Trophoblast cell (in vitro differentiated cells and primary cell): ENCODE results near the gene PIGN.

ENCODE experiments used
- DNase-seq, 2 donors: peaks; one replicate each; pipeline ENCODE4 v3.0.0-alpha.2; 2016
- H2AFZ ChIP-seq: 2 replicates; pipeline ENCODE4 v1.6.1; 2013; ENCODE audit warnings: low read length, moderate library complexity, mild to moderate bottlenecking; ENCODE audit not compliant: insufficient read depth, poor library complexity
- H2AK5ac ChIP-seq: 2 replicates; pipeline ENCODE4 v1.6.1; 2013; ENCODE audit warnings: mild to moderate bottlenecking, low read length
- H2BK120ac ChIP-seq: 2 replicates; pipeline ENCODE4 v1.6.1; 2013; ENCODE audit warnings: low read length, mild to moderate bottlenecking, moderate library complexity; ENCODE audit not compliant: insufficient read depth, poor library complexity
- H2BK12ac ChIP-seq: 2 replicates; pipeline ENCODE4 v1.6.1; 2013; ENCODE audit warnings: mild to moderate bottlenecking, low read length, moderate library complexity
- H2BK5ac ChIP-seq: 2 replicates; pipeline ENCODE4 v1.6.1; 2013; ENCODE audit warnings: low read length, low read depth, moderate library complexity, mild to moderate bottlenecking; ENCODE audit not compliant: poor library complexity
- H3K14ac ChIP-seq: 2 replicates; pipeline ENCODE4 v1.6.1; 2013; ENCODE audit warnings: mild to moderate bottlenecking, low read length
- H3K18ac ChIP-seq: 2 replicates; pipeline ENCODE4 v1.6.1; 2013; ENCODE audit warnings: mild to moderate bottlenecking, low read length
- H3K23ac ChIP-seq: 2 replicates; pipeline ENCODE4 v1.6.1; 2013; ENCODE audit warnings: low read length
- H3K27ac ChIP-seq: 2 replicates; pipeline ENCODE4 v1.5.1; 2013; ENCODE audit warnings: low read depth, mild to moderate bottlenecking, inconsistent platforms, low read length, moderate library complexity
- H3K27me3 ChIP-seq: 2 replicates; pipeline ENCODE4 v1.6.1; 2013; ENCODE audit warnings: inconsistent platforms, mild to moderate bottlenecking, low read length, moderate library complexity; ENCODE audit not compliant: insufficient read depth
- H3K36me3 ChIP-seq, 2 experiments: 1 replicate in 1 of 2; 2 replicates in 1 of 2; pipeline ENCODE4 v1.6.1; 2013; ENCODE audit warnings: low read length in 2 of 2, mild to moderate bottlenecking in 2 of 2, moderate library complexity in 1 of 2; ENCODE audit not compliant: insufficient read depth in 2 of 2, control insufficient read depth in 1 of 2
- H3K4ac ChIP-seq: 2 replicates; pipeline ENCODE4 v1.6.1; 2013; ENCODE audit warnings: low read depth, mild to moderate bottlenecking, low read length, moderate library complexity
- H3K4me1 ChIP-seq, 2 experiments: 1 replicate in 1 of 2; 2 replicates in 1 of 2; pipeline ENCODE4 v1.6.1; 2013; ENCODE audit warnings: low read length in 2 of 2, mild to moderate bottlenecking in 2 of 2, moderate library complexity in 1 of 2; ENCODE audit not compliant: insufficient read depth in 2 of 2, control insufficient read depth in 1 of 2
- H3K4me2 ChIP-seq: 2 replicates; pipeline ENCODE4 v1.6.1; 2013; ENCODE audit warnings: inconsistent platforms, mild to moderate bottlenecking, low read length, moderate library complexity
- H3K4me3 ChIP-seq: 2 replicates; pipeline ENCODE4 v1.5.1; 2013; ENCODE audit warnings: mild to moderate bottlenecking, low read depth, low read length, inconsistent platforms
- H3K79me1 ChIP-seq: one replicate; pipeline ENCODE4 v1.6.1; 2013; ENCODE audit warnings: low read length
- H3K79me2 ChIP-seq: 2 replicates; pipeline ENCODE4 v1.6.1; 2013; ENCODE audit warnings: low read length, mild to moderate bottlenecking; ENCODE audit not compliant: control insufficient read depth, insufficient read depth, poor library complexity
- H3K9ac ChIP-seq: 2 replicates; pipeline ENCODE4 v1.6.1; 2013; ENCODE audit warnings: mild to moderate bottlenecking, low read length
- H3K9me3 ChIP-seq: 2 replicates; pipeline ENCODE4 v1.6.1; 2013; ENCODE audit warnings: low read depth, mild to moderate bottlenecking, control low read depth, inconsistent platforms, low read length; ENCODE audit not compliant: insufficient read depth
- H4K12ac ChIP-seq: 2 replicates; pipeline ENCODE4 v1.6.1; 2013; ENCODE audit warnings: low read depth, mild to moderate bottlenecking, low read length, moderate library complexity
- H4K8ac ChIP-seq: 2 replicates; pipeline ENCODE4 v1.6.1; 2013; ENCODE audit warnings: low read depth, mild to moderate bottlenecking, low read length, moderate library complexity
- H4K91ac ChIP-seq: one replicate; pipeline ENCODE4 v1.6.1; 2013; ENCODE audit warnings: low read depth, mild to moderate bottlenecking, low read length, moderate library complexity
- WGBS: extraction: QIAGEN DNeasy Blood & Tissue Kit; methylation state at CpG from one replicate; pipeline ENCODE4 v1.1.7; 2013; ENCODE audit warnings: missing lambda C conversion rate; ENCODE audit not compliant: insufficient read length, insufficient coverage; ENCODE audit errors: extremely low coverage; 5-methylcytosine and 5-hydroxymethylcytosine counted together

PIGN gene

DNA sequence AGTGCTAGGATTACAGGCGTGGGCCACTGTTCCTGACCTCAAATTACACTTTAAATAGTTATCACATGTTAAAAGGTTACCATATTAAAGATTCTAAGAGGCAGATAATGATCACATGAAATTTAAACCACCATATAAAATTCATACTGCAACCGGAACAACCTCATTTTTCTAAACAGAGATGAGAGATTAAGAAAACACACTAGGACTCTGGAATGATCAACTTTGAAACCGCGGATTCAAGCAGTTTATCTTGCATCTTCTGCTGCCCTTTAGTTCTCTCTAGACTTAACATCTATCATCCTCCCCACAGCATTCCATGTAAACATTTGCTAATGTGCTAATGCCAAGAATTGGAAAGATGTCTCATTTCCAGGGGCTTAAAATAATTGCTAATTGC lies 115.8 kb downstream of the PIGN start:
- H3K27me3 ChIP-seq = no peaks in the 10 kb centered on the region
- no peak overlapping the region for H3K4me2 ChIP-seq
- H3K4ac ChIP-seq = no peak overlapping the region
- no peak overlapping the region for H4K91ac ChIP-seq
- no CpG with 5 or more reads among the region's 4 CpGs for WGBS
- H3K23ac ChIP-seq = no peak overlapping the region
- H2BK120ac ChIP-seq = no peak overlapping the region
- no peaks in the 10 kb centered on the region for H3K79me1 ChIP-seq
- no peak overlapping the region for H2AK5ac ChIP-seq
- H2AFZ ChIP-seq = no peak overlapping the region
- no peak overlapping the region for H3K14ac ChIP-seq
- H4K12ac ChIP-seq = no peak overlapping the region
- no peak overlapping the region for H2BK5ac ChIP-seq
- no peak overlapping the region for H4K8ac ChIP-seq
- no peak overlapping the region for H3K9ac ChIP-seq
- no peaks in the 10 kb centered on the region for H3K36me3 ChIP-seq
- H3K79me2 ChIP-seq = no peaks in the 10 kb centered on the region
- H3K4me3 ChIP-seq = no peak overlapping the region
- H3K27ac ChIP-seq = no peak overlapping the region
- no peak overlapping the region for H2BK12ac ChIP-seq
- H3K9me3 ChIP-seq = no peaks in the 10 kb centered on the region
- no peak overlapping the region for H3K18ac ChIP-seq
- peaks cover 0 to 3% of the 10 kb centered on the region in 2 experiments for H3K4me1 ChIP-seq
- peak in 1 of 2 donors; percentile 29 for DNase-seq

DNA sequence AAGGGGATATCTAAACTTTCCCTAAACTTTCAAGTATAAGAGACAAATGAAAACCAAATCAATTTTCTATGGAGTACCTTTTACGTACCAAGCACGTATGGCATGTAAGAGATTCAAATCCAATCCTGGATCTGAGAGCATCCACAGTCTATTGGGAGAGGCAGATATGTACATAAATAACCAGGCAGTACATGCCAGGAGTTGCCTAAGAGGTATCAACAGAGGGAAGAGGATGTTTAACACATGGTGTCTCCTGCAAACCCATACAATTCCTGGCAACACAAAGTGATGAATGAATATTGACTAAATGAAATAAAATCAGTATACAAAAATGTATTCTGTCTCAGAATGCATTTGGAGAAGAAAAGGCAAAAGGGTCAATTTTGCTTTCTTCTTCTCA lies 116.6 kb downstream of the PIGN start:
- WGBS = no CpG with 5 or more reads among the region's 2 CpGs

DNA sequence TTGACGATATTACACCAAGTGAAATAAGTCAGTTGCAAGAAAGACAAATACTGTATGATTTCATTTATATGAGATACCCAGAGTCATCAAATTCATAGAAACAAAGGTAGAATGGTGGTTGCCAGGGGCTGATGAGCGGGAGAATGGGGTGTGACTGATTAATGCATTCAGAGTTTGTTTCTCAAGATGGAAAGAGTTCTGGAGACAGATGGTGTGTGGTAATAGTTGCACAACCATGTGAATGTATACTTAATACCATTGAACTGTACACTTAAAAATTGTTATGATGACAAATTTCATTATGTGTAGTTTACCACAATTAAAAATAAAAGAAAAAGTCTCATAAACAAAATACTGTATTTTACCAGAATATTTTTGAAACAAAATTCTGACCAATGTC lies 117.3 kb downstream of the PIGN start:
- no peak overlapping the region for H3K4me3 ChIP-seq
- no peaks in the 10 kb centered on the region for H3K79me1 ChIP-seq
- no peak overlapping the region for H4K91ac ChIP-seq
- H3K18ac ChIP-seq = no peak overlapping the region
- no peak for DNase-seq
- H4K12ac ChIP-seq = no peak overlapping the region
- H3K79me2 ChIP-seq = no peaks in the 10 kb centered on the region
- no peaks in the 10 kb centered on the region for H3K27me3 ChIP-seq
- no peak overlapping the region for H3K23ac ChIP-seq
- no peak overlapping the region for H3K4me2 ChIP-seq
- no peak overlapping the region for H2BK120ac ChIP-seq
- no peak overlapping the region for H3K4ac ChIP-seq
- no peaks in the 10 kb centered on the region for H3K36me3 ChIP-seq
- H3K4me1 ChIP-seq = peaks cover 0 to 3% of the 10 kb centered on the region in 2 experiments
- H3K14ac ChIP-seq = no peak overlapping the region
- no peak overlapping the region for H4K8ac ChIP-seq
- no peak overlapping the region for H3K9ac ChIP-seq
- H2AK5ac ChIP-seq = no peak overlapping the region
- H3K27ac ChIP-seq = no peak overlapping the region
- no peak overlapping the region for H2AFZ ChIP-seq
- H2BK12ac ChIP-seq = no peak overlapping the region
- no peak overlapping the region for H2BK5ac ChIP-seq
- no peaks in the 10 kb centered on the region for H3K9me3 ChIP-seq
- no CpG with 5 or more reads among the region's 2 CpGs for WGBS

More for the DNA sequence above, 116.6 kb downstream of the PIGN start:
- Histone ChIP-seq H2AK5ac (no peak overlapping the region), H4K91ac (no peak overlapping the region), H2BK12ac (no peak overlapping the region), H2AFZ (no peak overlapping the region), H3K4ac (no peak overlapping the region), H3K4me1 (peaks cover 0 to 3% of the 10 kb centered on the region in 2 experiments), H3K23ac (no peak overlapping the region), H3K4me3 (no peak overlapping the region), H3K27ac (no peak overlapping the region), H2BK120ac (no peak overlapping the region), H3K79me2 (no peaks in the 10 kb centered on the region), H4K12ac (no peak overlapping the region), H3K9ac (no peak overlapping the region), H3K4me2 (no peak overlapping the region), H3K9me3 (no peaks in the 10 kb centered on the region), H2BK5ac (no peak overlapping the region), H3K18ac (no peak overlapping the region), H3K79me1 (no peaks in the 10 kb centered on the region), H3K27me3 (no peaks in the 10 kb centered on the region), H4K8ac (no peak overlapping the region), H3K14ac (no peak overlapping the region), H3K36me3 (no peaks in the 10 kb centered on the region)
- DNase-seq = no peak

DNA sequence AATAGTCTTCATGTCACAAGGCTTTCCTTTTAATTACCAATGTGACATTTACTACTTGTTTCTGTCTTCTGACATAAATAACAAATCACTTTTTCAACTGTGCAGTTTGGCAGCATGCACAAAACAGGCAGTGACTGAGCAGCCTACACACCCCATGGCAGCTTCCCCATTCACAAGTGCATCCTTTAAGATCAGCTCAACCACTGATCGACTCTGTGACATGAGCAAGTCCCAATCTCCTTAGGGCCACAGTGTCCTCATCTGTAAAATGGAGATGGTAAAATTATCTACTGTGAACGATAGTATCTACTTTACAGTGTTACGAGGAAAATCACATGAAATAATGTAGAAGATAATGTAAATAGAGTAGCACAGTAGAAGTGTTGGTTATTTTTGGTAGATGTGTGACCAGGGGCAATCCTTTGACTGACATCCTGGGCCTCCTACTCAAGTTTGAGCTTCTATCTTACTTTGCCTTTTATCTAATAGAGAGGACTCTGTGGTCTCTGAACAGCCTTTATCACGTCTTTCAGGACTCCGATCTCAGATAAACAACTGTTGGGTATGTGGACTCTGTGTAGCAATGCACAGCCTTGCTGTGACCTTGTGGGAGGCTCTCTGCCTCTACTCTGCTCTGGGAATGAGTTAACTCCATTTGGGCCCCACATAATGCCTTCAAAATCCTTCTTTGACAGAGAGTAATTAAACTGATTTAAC lies 120.6 kb downstream of the PIGN start:
- WGBS = no CpG with 5 or more reads among the region's 5 CpGs

More for the DNA sequence above, 120.6 kb downstream of the PIGN start:
- no peak overlapping the region for H3K4ac ChIP-seq
- H4K91ac ChIP-seq = no peak overlapping the region
- H3K36me3 ChIP-seq = no peaks in the 10 kb centered on the region
- H2AFZ ChIP-seq = no peak overlapping the region
- H3K9ac ChIP-seq = no peak overlapping the region
- no peak overlapping the region for H3K23ac ChIP-seq
- H3K27me3 ChIP-seq = no peaks in the 10 kb centered on the region
- H4K12ac ChIP-seq = no peak overlapping the region
- no peaks in the 10 kb centered on the region for H3K79me1 ChIP-seq
- DNase-seq = no peak
- H4K8ac ChIP-seq = no peak overlapping the region
- no peak overlapping the region for H2BK120ac ChIP-seq
- H2BK5ac ChIP-seq = no peak overlapping the region
- H2AK5ac ChIP-seq = no peak overlapping the region
- no peak overlapping the region for H3K4me2 ChIP-seq
- H3K4me1 ChIP-seq = no peaks in the 10 kb centered on the region
- H2BK12ac ChIP-seq = no peak overlapping the region
- no peak overlapping the region for H3K14ac ChIP-seq
- no peak overlapping the region for H3K18ac ChIP-seq
- H3K9me3 ChIP-seq = no peaks in the 10 kb centered on the region
- H3K27ac ChIP-seq = no peak overlapping the region
- no peaks in the 10 kb centered on the region for H3K79me2 ChIP-seq
- H3K4me3 ChIP-seq = no peak overlapping the region
